HepG2 (cell line): Measurements from ENCODE around the gene KRT15.

Experiments used
- ESRRA ChIP-seq: sonication (generic); formaldehyde crosslinking; IDR thresholded peaks from 2 replicates; pipeline ENCODE4 v1.5.1; 2020; ENCODE audit warnings: mild to moderate bottlenecking, low read depth, missing genetic modification reagents
- HDAC2 ChIP-seq: sonication (generic); formaldehyde crosslinking; IDR thresholded peaks from 2 replicates; pipeline ENCODE4 v1.4.0; 2020; ENCODE audit warnings: missing genetic modification reagents
- KAT7 ChIP-seq: IDR thresholded peaks from 2 replicates; pipeline ENCODE4 v1.6.1; 2018; ENCODE audit warnings: borderline replicate concordance, missing compliant biosample characterization
- KLF9 ChIP-seq: IDR thresholded peaks from 2 replicates; pipeline ENCODE4 v1.6.1; 2016; ENCODE audit warnings: low read depth
- NKX3-1 ChIP-seq: sonication (generic); formaldehyde crosslinking; IDR thresholded peaks from 2 replicates; pipeline ENCODE4 v1.5.0; 2020; ENCODE audit warnings: missing genetic modification reagents
- POLR2A ChIP-seq, 2 experiments: IDR thresholded peaks; 2 replicates each; pipeline ENCODE4 v1.6.1; 2011; ENCODE audit warnings: low read depth in 2 of 2, low read length in 2 of 2, mild to moderate bottlenecking in 1 of 2, moderate library complexity in 1 of 2; ENCODE audit not compliant: insufficient read depth in 1 of 2
- POLR2AphosphoS5 ChIP-seq: IDR thresholded peaks from 2 replicates; pipeline ENCODE4 v1.6.1; 2012; ENCODE audit warnings: low read depth, low read length
- RXRA ChIP-seq: sonication (generic); formaldehyde crosslinking; IDR thresholded peaks from 2 replicates; pipeline ENCODE4 v1.5.1; 2020; ENCODE audit warnings: missing genetic modification reagents
- SRF ChIP-seq: IDR thresholded peaks from 2 replicates; pipeline ENCODE4 v1.6.1; 2011; ENCODE audit warnings: mild to moderate bottlenecking, low read depth, low read length, moderate library complexity
- TBP ChIP-seq: sonication (generic); formaldehyde crosslinking; IDR thresholded peaks from 2 replicates; pipeline ENCODE4 v1.5.0; 2020; ENCODE audit warnings: missing genetic modification reagents
- TEAD2 ChIP-seq: sonication (generic); formaldehyde crosslinking; IDR thresholded peaks from 2 replicates; pipeline ENCODE4 v1.9.0; 2021; ENCODE audit warnings: missing genetic modification reagents
- ZFY ChIP-seq: sonication (generic); formaldehyde crosslinking; IDR thresholded peaks from 2 replicates; pipeline ENCODE4 v1.4.0; 2020; ENCODE audit warnings: missing genetic modification reagents
- TF ChIP-seq, protein P1 (sequence below): sonication (generic); formaldehyde crosslinking; IDR thresholded peaks from 2 replicates; pipeline ENCODE4 v1.5.0; 2020; ENCODE audit warnings: mild to moderate bottlenecking, missing genetic modification reagents, moderate library complexity

DNA sequence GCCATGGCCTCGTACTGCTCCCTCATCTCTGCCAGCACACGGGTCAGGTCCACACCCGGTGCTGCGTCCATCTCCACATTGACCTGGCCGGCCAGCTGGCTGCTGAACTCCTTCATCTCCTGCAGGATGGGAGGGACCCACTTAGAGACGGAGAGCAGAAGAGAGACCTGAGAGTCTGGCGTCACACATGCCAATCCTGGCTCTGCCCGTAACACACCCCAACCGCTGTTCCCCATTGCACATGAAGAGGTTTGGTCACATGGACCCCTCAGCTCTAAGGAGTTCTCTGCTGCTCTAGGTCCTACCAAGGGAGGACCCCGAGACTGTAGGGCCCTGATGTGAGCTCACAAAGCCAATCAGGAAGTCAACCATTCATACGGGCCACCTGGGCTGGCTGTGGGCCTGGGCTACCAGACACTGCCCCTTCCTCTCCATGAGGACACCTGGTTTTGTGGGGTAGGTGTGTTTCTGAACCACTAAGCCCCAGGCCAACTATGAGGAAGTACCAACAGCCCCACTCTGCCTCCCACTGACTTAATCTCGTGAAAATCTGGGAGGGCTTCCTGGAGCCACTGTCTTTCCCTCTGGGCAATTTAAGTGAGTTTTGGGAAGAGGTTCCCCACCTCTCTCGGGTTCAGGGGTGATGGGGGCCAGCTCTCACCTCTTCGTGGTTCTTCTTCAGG is 2.4 kb downstream of the KRT15 start:
- TF ChIP-seq POLR2A (IDR thresholded peaks at IDR 0.05; ENCODE audit: insufficient read depth in 1 of 2, low read depth in 2 of 2, low read length in 2 of 2) (no peak), TEAD2 (CRISPR knock-in tag) (no peak), HDAC2 (CRISPR knock-in tag) (no peak), TBP (no peak), ESRRA (no peak), KAT7 (no peak), RXRA (CRISPR knock-in tag) (no peak), SRF (no peak), KLF9 (CRISPR knock-in tag) (no peak), POLR2AphosphoS5 (no peak), ZFY (no peak), NKX3-1 (CRISPR knock-in tag) (no peak)
- TF ChIP-seq, protein P1, sequence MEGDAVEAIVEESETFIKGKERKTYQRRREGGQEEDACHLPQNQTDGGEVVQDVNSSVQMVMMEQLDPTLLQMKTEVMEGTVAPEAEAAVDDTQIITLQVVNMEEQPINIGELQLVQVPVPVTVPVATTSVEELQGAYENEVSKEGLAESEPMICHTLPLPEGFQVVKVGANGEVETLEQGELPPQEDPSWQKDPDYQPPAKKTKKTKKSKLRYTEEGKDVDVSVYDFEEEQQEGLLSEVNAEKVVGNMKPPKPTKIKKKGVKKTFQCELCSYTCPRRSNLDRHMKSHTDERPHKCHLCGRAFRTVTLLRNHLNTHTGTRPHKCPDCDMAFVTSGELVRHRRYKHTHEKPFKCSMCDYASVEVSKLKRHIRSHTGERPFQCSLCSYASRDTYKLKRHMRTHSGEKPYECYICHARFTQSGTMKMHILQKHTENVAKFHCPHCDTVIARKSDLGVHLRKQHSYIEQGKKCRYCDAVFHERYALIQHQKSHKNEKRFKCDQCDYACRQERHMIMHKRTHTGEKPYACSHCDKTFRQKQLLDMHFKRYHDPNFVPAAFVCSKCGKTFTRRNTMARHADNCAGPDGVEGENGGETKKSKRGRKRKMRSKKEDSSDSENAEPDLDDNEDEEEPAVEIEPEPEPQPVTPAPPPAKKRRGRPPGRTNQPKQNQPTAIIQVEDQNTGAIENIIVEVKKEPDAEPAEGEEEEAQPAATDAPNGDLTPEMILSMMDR (CRISPR knock-in tag) = no peak
